NCI-H1417 treated with DMSO at 0.1 percent for 48 hours (cell line): ENCODE data around the gene KTN1.

ENCODE experiments used
- DNase-seq: peaks from one replicate; lab custom pipeline; 2025; lab: John Stamatoyannopoulos, UW

Gene KTN1

GRCh38 chr14:55611859-55612258, 31.9 kb downstream of the KTN1 start:
- no peak for DNase-seq

GRCh38 chr14:55614304-55614703, 34.3 kb downstream of the KTN1 start:
- DNase-seq, result no peak

GRCh38 chr14:55620277-55620676, 40.3 kb downstream of the KTN1 start:
- DNase-seq, result no peak

GRCh38 chr14:55620981-55621380, 41.0 kb downstream of the KTN1 start:
- no peak for DNase-seq

- no peak for DNase-seq
These were observed 41.4 kb downstream of the KTN1 start for GRCh38 chr14:55621391-55621790.

- no peak for DNase-seq
These were observed 44.9 kb downstream of the KTN1 start for GRCh38 chr14:55624913-55625312.

GRCh38 chr14:55625481-55625880, 45.5 kb downstream of the KTN1 start:
- no peak for DNase-seq

- no peak for DNase-seq
These were observed 46.1 kb downstream of the KTN1 start for GRCh38 chr14:55626131-55626530.

GRCh38 chr14:55628426-55628825, 48.4 kb downstream of the KTN1 start:
- DNase-seq, result no peak

GRCh38 chr14:55638665-55639064, 58.7 kb downstream of the KTN1 start:
- no peak for DNase-seq

GRCh38 chr14:55641290-55641689, 61.3 kb downstream of the KTN1 start:
- DNase-seq, result no peak

GRCh38 chr14:55641954-55642353, 61.9 kb downstream of the KTN1 start:
- DNase-seq, result no peak

GRCh38 chr14:55645145-55645544, 65.1 kb downstream of the KTN1 start:
- DNase-seq, result no peak

- no peak for DNase-seq
These were observed 66.1 kb downstream of the KTN1 start for GRCh38 chr14:55645845-55646832.

GRCh38 chr14:55650992-55651391, 71.0 kb downstream of the KTN1 start:
- no peak for DNase-seq

- DNase-seq, result no peak
These were observed 74.2 kb downstream of the KTN1 start for GRCh38 chr14:55654243-55654642.

GRCh38 chr14:55661029-55661428, 81.0 kb downstream of the KTN1 start:
- DNase-seq, result no peak

GRCh38 chr14:55662752-55663151, 82.7 kb downstream of the KTN1 start:
- no peak for DNase-seq

GRCh38 chr14:55665067-55665675, 85.2 kb downstream of the KTN1 start:
- DNase-seq, result no peak

GRCh38 chr14:55667801-55668200, 87.8 kb downstream of the KTN1 start:
- DNase-seq, result no peak

- no peak for DNase-seq
These were observed 91.6 kb downstream of the KTN1 start for GRCh38 chr14:55671641-55672040.

GRCh38 chr14:55673048-55673447, 93.0 kb downstream of the KTN1 start:
- no peak for DNase-seq

GRCh38 chr14:55681096-55681495, 101.1 kb downstream of the KTN1 start:
- no peak for DNase-seq
